Spleen (tissue), 11 donors: ENCODE results near the gene NCAPH2. TPM values are rescaled to one million over a fixed set of nuclear protein-coding genes. Genes with fewer than 3 reads are reported as not detected.

ENCODE experiments used
- DNase-seq: peaks from one replicate; pipeline ENCODE4 v3.0.0-alpha.2; 2020
- H3K27ac ChIP-seq, 8 donors: fragments of 200-600 bp; sonication (generic) in 7 of 8; 1 replicate in 4 of 8; 2 replicates in 4 of 8; pipeline versions ENCODE4 v1.5.0 to v1.8.0; 2016 to 2021; ENCODE audit warnings: inconsistent platforms in 4 of 8, mild to moderate bottlenecking in 4 of 8, moderate library complexity in 1 of 8
- H3K27me3 ChIP-seq, 7 donors: fragments of 200-600 bp; sonication (generic) in 6 of 7; replicated peaks in 1 of 7; 1 replicate in 4 of 7; 2 replicates in 3 of 7; pipeline versions ENCODE4 v1.5.0 to v1.8.0; 2016 to 2021; ENCODE audit warnings: inconsistent platforms in 3 of 7, mild to moderate bottlenecking in 1 of 7
- H3K36me3 ChIP-seq, 6 donors: fragments of 200-600 bp; sonication (generic) in 5 of 6; 1 replicate in 4 of 6; 2 replicates in 2 of 6; pipeline versions ENCODE4 v1.5.0 to v1.8.0; 2016 to 2021; ENCODE audit warnings: inconsistent platforms in 2 of 6
- H3K4me1 ChIP-seq, 6 donors: fragments of 200-600 bp; sonication (generic) in 5 of 6; 1 replicate in 3 of 6; 2 replicates in 3 of 6; pipeline versions ENCODE4 v1.5.0 to v1.8.0; 2016 to 2021; ENCODE audit warnings: inconsistent platforms in 3 of 6
- H3K4me3 ChIP-seq, 8 donors: fragments of 200-600 bp; sonication (generic) in 7 of 8; 1 replicate in 4 of 8; 2 replicates in 4 of 8; pipeline versions ENCODE4 v1.5.0 to v1.8.0; 2016 to 2021; ENCODE audit warnings: inconsistent platforms in 4 of 8, mild to moderate bottlenecking in 4 of 8, moderate library complexity in 2 of 8
- H3K9me3 ChIP-seq, 8 donors: fragments of 200-600 bp; sonication (generic) in 7 of 8; 1 replicate in 4 of 8; 2 replicates in 4 of 8; pipeline versions ENCODE4 v1.5.0 to v1.8.0; 2016 to 2021; ENCODE audit warnings: inconsistent platforms in 4 of 8
- POLR2A ChIP-seq, 3 donors: fragments of 450-650 bp; IDR thresholded peaks; one replicate each; pipeline ENCODE4 v1.5.1; 2017; ENCODE audit warnings: antibody characterized with exemption in 3 of 3, mild to moderate bottlenecking in 1 of 3
- POLR2AphosphoS5 ChIP-seq, 3 donors: sonication (generic); formaldehyde crosslinking; IDR thresholded peaks; one replicate each; pipeline ENCODE4 v1.5.1; 2017; ENCODE audit warnings: antibody characterized with exemption in 3 of 3
- WGBS, 5 donors: extraction: QIAGEN DNeasy Blood & Tissue Kit in 3 of 5; methylation state at CpG; one replicate each; pipeline versions ENCODE4 v1.1.5 to v1.1.7; 2013 to 2018; 5-methylcytosine and 5-hydroxymethylcytosine counted together
- intact Hi-C: fragments of 100-400 bp; cut with DNase I; formaldehyde crosslinking; loops from one replicate; pipeline ENCODE4 v1.15.0; 2023; ENCODE audit warnings: low total_unique reads
- polyA plus RNA-seq, 3 donors: library from polyadenylated mRNA; stranded (reverse); fragments of 200-250 nt; gene quantifications; one replicate each; pipeline ENCODE4 v1.2.1, GENCODE V29; 2013
- total RNA-seq, 7 donors: library from RNA; depleted of rRNA in 3 of 7; stranded (reverse); fragments of >200 nt in 3 of 7; fragmentation: NEBNext Ultra II Directional in 4 of 7; extraction: Animal tissue kit (Norgen Biotek cat#: 25700) in 4 of 7; gene quantifications; one replicate each; pipeline versions ENCODE4 v1.1.0 to v1.2.1, GENCODE V29; 2016 to 2021
- TF ChIP-seq, protein P1 (sequence below), 11 experiments: fragments of 200-600 bp in 7 of 11; fragments of 450-650 bp in 4 of 11; sonication (generic) in 4 of 11; IDR thresholded peaks in 8 of 11; conservative IDR thresholded peaks in 3 of 11; 1 replicate in 7 of 11; 2 replicates in 4 of 11; pipeline versions ENCODE4 v1.4.0 to v1.8.0; 2016 to 2021; ENCODE audit warnings: antibody characterized with exemption in 11 of 11, inconsistent platforms in 4 of 11, mild to moderate bottlenecking in 1 of 11
- donor health status: healthy with polysubstance abuse.
- donor health status: DM: no; HTN: no; CAD: no; lungs with moderate emphysema.
- donor health status: DM: no; HTN: no; CAD: no.
- donor health status: Bipolar disorder and iron deficiency.
- donor health status: healthy.
- donor health status: DM: no; HTN: no; CAD: no.
- donor health status: DM: yes; HTN: yes; CAD: no.

The NCAPH2 gene
- total and polyA plus RNA-seq, 10 donors, result 31.4 to 48.0 (median 37.1) TPM

DNA sequence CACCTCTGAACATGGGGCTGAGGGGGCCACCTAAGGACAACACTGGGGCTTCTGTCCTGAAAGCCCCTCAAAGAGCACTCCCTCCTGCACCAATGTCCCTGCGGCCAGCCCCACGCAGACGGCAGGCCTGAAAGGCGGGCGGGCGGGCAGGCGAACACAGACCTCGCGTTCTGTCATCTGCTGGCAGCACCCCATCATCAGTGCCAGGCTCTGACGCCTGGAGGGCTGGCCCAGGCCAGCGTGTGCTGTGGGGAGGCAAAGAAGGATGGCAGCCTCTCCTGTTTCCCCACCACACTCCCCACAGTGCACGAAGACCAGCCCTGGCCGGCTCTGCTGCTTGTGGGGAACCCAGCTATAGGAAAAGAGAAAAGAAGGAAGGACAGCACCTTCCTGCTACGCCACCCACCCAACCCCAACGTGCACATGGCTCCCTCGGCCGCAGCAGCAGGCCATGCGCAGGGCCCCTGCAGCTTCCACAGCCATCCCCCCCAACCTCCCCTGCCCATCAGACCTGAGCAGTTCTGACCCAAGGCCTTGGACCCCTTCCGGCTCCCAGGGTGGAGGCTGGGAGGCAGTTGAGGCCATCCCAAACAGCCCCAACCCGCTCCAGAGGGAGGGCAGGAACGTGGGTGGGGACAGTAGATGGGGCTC, 36.7 kb upstream of the NCAPH2 start:
- TF ChIP-seq POLR2A (IDR thresholded peaks at IDR 0.05) (no peak), POLR2AphosphoS5 (IDR thresholded peaks at IDR 0.05) (no peak)
- TF ChIP-seq, protein P1, sequence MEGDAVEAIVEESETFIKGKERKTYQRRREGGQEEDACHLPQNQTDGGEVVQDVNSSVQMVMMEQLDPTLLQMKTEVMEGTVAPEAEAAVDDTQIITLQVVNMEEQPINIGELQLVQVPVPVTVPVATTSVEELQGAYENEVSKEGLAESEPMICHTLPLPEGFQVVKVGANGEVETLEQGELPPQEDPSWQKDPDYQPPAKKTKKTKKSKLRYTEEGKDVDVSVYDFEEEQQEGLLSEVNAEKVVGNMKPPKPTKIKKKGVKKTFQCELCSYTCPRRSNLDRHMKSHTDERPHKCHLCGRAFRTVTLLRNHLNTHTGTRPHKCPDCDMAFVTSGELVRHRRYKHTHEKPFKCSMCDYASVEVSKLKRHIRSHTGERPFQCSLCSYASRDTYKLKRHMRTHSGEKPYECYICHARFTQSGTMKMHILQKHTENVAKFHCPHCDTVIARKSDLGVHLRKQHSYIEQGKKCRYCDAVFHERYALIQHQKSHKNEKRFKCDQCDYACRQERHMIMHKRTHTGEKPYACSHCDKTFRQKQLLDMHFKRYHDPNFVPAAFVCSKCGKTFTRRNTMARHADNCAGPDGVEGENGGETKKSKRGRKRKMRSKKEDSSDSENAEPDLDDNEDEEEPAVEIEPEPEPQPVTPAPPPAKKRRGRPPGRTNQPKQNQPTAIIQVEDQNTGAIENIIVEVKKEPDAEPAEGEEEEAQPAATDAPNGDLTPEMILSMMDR (IDR thresholded peaks at IDR 0.05 in 8 of 11, conservative IDR thresholded peaks at IDR 0.05 in 3 of 11), result no peak
- peak overlapping the region in 7 of 8 donors; percentile 29 to 90 (median 80) for H3K27ac ChIP-seq
- peaks cover 0 to 21% (median 18%) of the 10 kb centered on the region in 6 donors for H3K36me3 ChIP-seq
- intact Hi-C loops, result loop anchor here (10.0 kb wide), 1 partner anchor 127 kb away; the partner anchor contains the start of gene PPP6R2
- 66 to 76% (median 73%) methylated on average over 14 to 21 of the region's 21 CpGs for WGBS, 5 donors
- no peaks in the 10 kb centered on the region for H3K9me3 ChIP-seq
- H3K4me1 ChIP-seq, result peaks cover 52 to 82% (median 69%) of the 10 kb centered on the region in 6 donors
- DNase-seq, result no peak
- peak overlapping the region in 1 of 8 donors; percentile 59 for H3K4me3 ChIP-seq
- H3K27me3 ChIP-seq, result no peaks in the 10 kb centered on the region

DNA sequence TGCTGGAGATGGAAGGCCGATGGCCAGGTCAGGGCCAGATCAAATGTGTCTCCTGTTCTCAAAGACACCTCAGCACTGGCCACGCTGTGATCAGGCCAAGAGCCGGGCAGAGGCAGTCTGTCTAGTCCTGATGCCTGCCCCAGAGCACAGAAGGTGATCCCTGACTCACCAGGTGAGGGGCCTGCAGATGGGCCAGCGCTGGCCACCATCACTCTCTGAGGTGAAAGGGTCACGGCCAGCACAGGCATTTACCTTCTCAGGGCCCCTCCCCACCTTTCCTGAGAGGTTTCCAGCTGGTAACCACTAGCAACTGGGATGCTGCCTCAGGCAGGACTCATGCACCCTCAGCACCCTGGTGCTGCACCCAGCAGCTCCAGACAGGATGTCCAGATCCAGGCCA, 36.1 kb upstream of the NCAPH2 start:
- Histone ChIP-seq H3K27me3 (no peaks in the 10 kb centered on the region), H3K4me1 (peaks cover 52 to 82% (median 69%) of the 10 kb centered on the region in 6 donors), H3K36me3 (peaks cover 0 to 15% (median 11%) of the 10 kb centered on the region in 6 donors), H3K4me3 (no peak overlapping the region), H3K27ac (peak overlapping the region in 4 of 8 donors; percentile 80 to 90 (median 86)), H3K9me3 (no peaks in the 10 kb centered on the region)
- TF ChIP-seq POLR2A (IDR thresholded peaks at IDR 0.05), result no peak
- 71 to 86% (median 78%) methylated on average over 4 to 5 of the region's 5 CpGs for WGBS, 5 donors
- intact Hi-C loops, result loop anchor here (10.0 kb wide), 1 partner anchor 127 kb away; the partner anchor contains the start of gene PPP6R2
- no peak for DNase-seq

DNA sequence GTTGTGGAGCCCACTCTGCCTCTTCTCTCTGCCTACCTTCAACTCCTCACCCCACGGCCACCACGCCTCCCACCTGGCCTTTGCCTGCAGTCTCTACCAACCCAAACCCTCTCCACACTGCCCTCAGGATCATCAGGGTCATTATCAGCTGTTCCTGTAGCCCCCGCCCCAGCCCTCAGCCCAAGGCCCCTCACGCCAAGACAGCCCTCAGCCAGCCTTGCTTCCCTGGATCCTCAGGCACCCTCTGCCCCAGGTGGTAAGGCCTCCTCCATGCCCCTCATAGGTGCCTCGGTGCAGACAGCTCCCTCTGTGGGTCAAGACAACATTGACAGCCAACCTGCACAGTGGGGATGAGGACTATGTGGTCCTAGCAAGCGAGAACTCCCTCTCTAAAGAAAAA, 34.9 kb upstream of the NCAPH2 start:
- intact Hi-C loops, result loop anchor here (10.0 kb wide), 1 partner anchor 128 kb away; the partner anchor contains the start of gene PPP6R2
- 71 to 78% (median 75%) methylated on average over 6 of the region's 6 CpGs for WGBS, 5 donors
- no peak for TF ChIP-seq POLR2A (IDR thresholded peaks at IDR 0.05)
- TF ChIP-seq, protein P1 (IDR thresholded peaks at IDR 0.05 in 8 of 11, conservative IDR thresholded peaks at IDR 0.05 in 3 of 11), result peak in 7 of 11 experiments; percentile 4 to 50 (median 24)
- no peaks in the 10 kb centered on the region for H3K27me3 ChIP-seq
- DNase-seq, result peak; percentile 79
- H3K4me1 ChIP-seq, result peaks cover 52 to 71% (median 67%) of the 10 kb centered on the region in 6 donors
- H3K27ac ChIP-seq, result peak overlapping the region in 3 of 8 donors; percentile 80 to 90 (median 89)
- no peaks in the 10 kb centered on the region for H3K9me3 ChIP-seq
- H3K4me3 ChIP-seq, result peak overlapping the region in 6 of 8 donors; percentile 57 to 97 (median 86)
- peaks cover 0 to 3% (median under 1%) of the 10 kb centered on the region in 6 donors for H3K36me3 ChIP-seq

DNA sequence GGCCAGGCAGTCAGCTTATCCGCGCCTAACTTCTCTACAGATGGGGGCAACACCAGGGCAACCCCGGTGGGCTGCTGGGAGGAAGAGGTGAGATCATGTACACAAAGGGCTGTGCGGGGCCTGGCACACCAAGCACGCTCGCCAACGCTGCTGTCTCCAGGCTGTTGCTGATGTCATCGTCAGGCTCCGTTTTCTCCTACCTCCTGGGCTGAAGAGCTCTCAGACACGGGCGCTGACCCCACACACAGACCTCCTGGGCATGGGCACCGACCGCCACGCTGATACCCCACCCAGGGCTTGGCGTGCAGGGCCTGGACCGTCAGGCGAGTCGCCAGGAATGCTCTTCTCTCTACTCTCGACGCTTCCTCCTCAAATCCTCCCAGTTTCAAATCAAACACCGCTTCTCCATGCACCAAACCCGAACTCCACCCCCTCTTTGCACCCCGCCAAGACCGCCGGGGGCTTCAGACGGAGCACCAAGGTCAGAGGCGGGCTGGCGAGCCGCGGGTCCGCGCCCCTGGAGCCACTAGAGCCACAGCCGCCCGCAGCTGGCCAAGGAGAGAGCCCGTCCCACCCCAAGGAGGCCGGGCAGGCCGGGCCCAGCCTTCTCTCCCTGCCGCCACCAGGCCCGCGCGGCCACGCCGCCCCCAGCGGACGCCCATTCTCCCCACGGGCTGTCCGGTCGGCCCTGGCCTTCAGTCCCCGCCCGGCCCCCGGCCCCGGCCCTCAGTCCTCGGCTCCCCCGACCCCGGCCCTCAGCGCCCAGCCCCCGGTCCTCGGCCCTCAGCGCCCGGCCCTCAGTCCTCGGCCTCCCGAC, 34.0 kb upstream of the NCAPH2 start:
- peaks cover 50 to 61% (median 57%) of the 10 kb centered on the region in 6 donors for H3K4me1 ChIP-seq
- peak overlapping the region; percentile 54 to 97 (median 80) for H3K4me3 ChIP-seq
- H3K27me3 ChIP-seq, result peaks cover 0 to 2% (median 0%) of the 10 kb centered on the region in 7 donors
- no peaks in the 10 kb centered on the region for H3K9me3 ChIP-seq
- H3K36me3 ChIP-seq, result no peaks in the 10 kb centered on the region
- TF ChIP-seq POLR2AphosphoS5 (IDR thresholded peaks at IDR 0.05) (peak in 1 of 3 donors; percentile 32), POLR2A (IDR thresholded peaks at IDR 0.05) (no peak)
- TF ChIP-seq, protein P1 (IDR thresholded peaks at IDR 0.05 in 8 of 11, conservative IDR thresholded peaks at IDR 0.05 in 3 of 11), result no peak
- 6 to 11% (median 9%) methylated on average over 39 to 62 of the region's 62 CpGs for WGBS, 5 donors
- peak overlapping the region in 7 of 8 donors; percentile 51 to 91 (median 86) for H3K27ac ChIP-seq
- DNase-seq, result peak; percentile 86
- intact Hi-C loops, result loop anchor here (10.0 kb wide), 1 partner anchor 129 kb away; the partner anchor contains the start of gene PPP6R2
